HCT116 (cell line): ENCODE data around the gene SRGAP3. TPM values are rescaled to one million over a fixed set of nuclear protein-coding genes. Genes with fewer than 3 reads are reported as not detected.

Source experiments
- ATAC-seq: fragments of 200-7000 bp; cut with Tn5 transposase; 2 replicates; pipeline ENCODE4 v1.9.1; 2020; ENCODE audit warnings: mild to moderate bottlenecking, moderate library complexity
- BruUV-seq: library from RNA; stranded (reverse); fragments of 400-500 nt; replicated peaks from 2 replicates; lab custom pipeline; 2021; lab: Mats Ljungman, UMichigan
- CTCF ChIA-PET: fragments of 300-600 bp; sonication (Branson Sonifier 250); formaldehyde crosslinking; loops from one replicate; lab custom pipeline; 2021; ENCODE audit warnings: antibody characterized with exemption; lab: Charles Lee
- POLR2A ChIA-PET: fragments of 300-600, 350-600 bp; sonication (Branson Sonifier 250); formaldehyde crosslinking; loops from one replicate; lab custom pipeline; 2021; ENCODE audit warnings: antibody characterized with exemption; lab: Charles Lee
- RAD21 ChIA-PET, 2 experiments: fragments of 300-600 bp; sonication (Branson Sonifier 250); formaldehyde crosslinking; loops; one replicate each; lab custom pipeline; 2023; ENCODE audit warnings: low total read pairs in 2 of 2; ENCODE audit not compliant: uncharacterized antibody in 2 of 2, unreplicated experiment in 2 of 2, low non-redundant PET in 1 of 2; lab: Charles Lee
- DNase-seq: peaks from one replicate; pipeline ENCODE4 v3.0.0-alpha.2; 2010; ENCODE audit warnings: low read depth, low spot score
- H2AFZ ChIP-seq: fragments of 200-600 bp; shearing (Covaris generic), sonication (generic); 2 replicates; pipeline ENCODE4 v1.6.1; 2017; ENCODE audit warnings: low read depth, mixed run types, mixed read lengths, antibody characterized with exemption, low read length; ENCODE audit not compliant: poor library complexity, severe bottlenecking
- H3K27ac ChIP-seq: 2 replicates; pipeline ENCODE4 v1.5.1; 2012; ENCODE audit warnings: low read depth, low read length
- H3K27me3 ChIP-seq: fragments of 200-600 bp; sonication (generic); 2 replicates; pipeline ENCODE4 v1.6.1; 2016; ENCODE audit warnings: mixed run types, low read length, mixed read lengths; ENCODE audit not compliant: insufficient read depth
- H3K36me3 ChIP-seq, 2 experiments: fragments of 200-500 bp in 1 of 2; fragments of 200-600 bp in 1 of 2; sonication (Bioruptor generic) in 1 of 2; sonication (generic) in 1 of 2; 2 replicates each; pipeline versions ENCODE4 v1.5.1 to v1.6.1; 2014 to 2016; ENCODE audit warnings: low read length in 2 of 2, inconsistent platforms in 1 of 2, mixed read lengths in 1 of 2, mixed run types in 1 of 2; ENCODE audit not compliant: insufficient read depth in 2 of 2, control insufficient read depth in 1 of 2
- H3K4me1 ChIP-seq, 2 experiments: fragments of 200-600 bp in 1 of 2; sonication (generic) in 1 of 2; 2 replicates each; pipeline versions ENCODE4 v1.5.1 to v1.6.1; 2012 to 2017; ENCODE audit warnings: low read length in 2 of 2, inconsistent platforms in 1 of 2, mild to moderate bottlenecking in 1 of 2, mixed read lengths in 1 of 2, mixed run types in 1 of 2, moderate library complexity in 1 of 2; ENCODE audit not compliant: insufficient read depth in 2 of 2, control insufficient read depth in 1 of 2
- H3K4me2 ChIP-seq: fragments of 200-600 bp; sonication (generic); 2 replicates; pipeline ENCODE4 v1.6.1; 2017; ENCODE audit warnings: mixed run types, low read length, mixed read lengths
- H3K4me3 ChIP-seq, 2 experiments: fragments of 200-600 bp in 1 of 2; sonication (generic) in 1 of 2; replicated peaks in 1 of 2; 2 replicates each; pipeline ENCODE4 v1.5.1; 2011 to 2016; ENCODE audit warnings: low read length in 2 of 2, control low read depth in 1 of 2, low read depth in 1 of 2, mild to moderate bottlenecking in 1 of 2, mixed read lengths in 1 of 2, mixed run types in 1 of 2
- H3K79me2 ChIP-seq: fragments of 200-600 bp; sonication (generic); 2 replicates; pipeline ENCODE4 v1.6.1; 2017; ENCODE audit warnings: mild to moderate bottlenecking, mixed run types, low read length, moderate library complexity, mixed read lengths; ENCODE audit not compliant: insufficient read depth
- H3K9ac ChIP-seq: fragments of 200-600 bp; sonication (generic); 2 replicates; pipeline ENCODE4 v1.6.1; 2016; ENCODE audit warnings: low read length, mixed read lengths
- H3K9me2 ChIP-seq: fragments of 200-600 bp; sonication (generic), shearing (Covaris generic); 2 replicates; pipeline ENCODE4 v1.6.1; 2017; ENCODE audit warnings: mixed run types, mild to moderate bottlenecking, moderate library complexity; ENCODE audit not compliant: insufficient read depth
- H3K9me3 ChIP-seq, 2 experiments: fragments of 200-500 bp in 1 of 2; fragments of 200-600 bp in 1 of 2; sonication (Bioruptor generic) in 1 of 2; sonication (generic) in 1 of 2; 2 replicates each; pipeline ENCODE4 v1.6.1; 2014 to 2017; ENCODE audit warnings: low read length in 2 of 2, mixed read lengths in 2 of 2, inconsistent platforms in 1 of 2, low read depth in 1 of 2, mild to moderate bottlenecking in 1 of 2, mixed run types in 1 of 2, moderate library complexity in 1 of 2; ENCODE audit not compliant: control insufficient read depth in 1 of 2, insufficient read depth in 1 of 2
- H4K20me1 ChIP-seq: fragments of 200-600 bp; sonication (generic), shearing (Covaris generic); 2 replicates; pipeline ENCODE4 v1.6.1; 2017; ENCODE audit warnings: mixed run types, mild to moderate bottlenecking, moderate library complexity; ENCODE audit not compliant: insufficient read depth
- CBX3 ChIP-seq: IDR thresholded peaks from 2 replicates; pipeline ENCODE4 v1.6.1; 2012; ENCODE audit warnings: low read depth
- EZH2 ChIP-seq: fragments of 200-600 bp; sonication (generic); IDR thresholded peaks from 2 replicates; pipeline ENCODE4 v1.6.1; 2017; ENCODE audit warnings: antibody characterized with exemption, mixed run types
- SIN3A ChIP-seq: IDR thresholded peaks from 2 replicates; pipeline ENCODE4 v1.6.1; 2012; ENCODE audit warnings: low read depth
- intact Hi-C: fragments of 100-400 bp; cut with micrococcal nuclease; formaldehyde crosslinking; loops from 2 replicates; pipeline ENCODE4 v1.10.0; 2022
- total RNA-seq: library from RNA; stranded (reverse); gene quantifications from one replicate; pipeline ENCODE4 v1.2.1, GENCODE V29; 2021; ENCODE audit not compliant: unreplicated experiment
- TF ChIP-seq, protein P1 (sequence below): IDR thresholded peaks from 2 replicates; pipeline ENCODE4 v1.6.1; 2012
- TF ChIP-seq, protein P2 (sequence below): IDR thresholded peaks from 2 replicates; pipeline ENCODE4 v1.6.1; 2011; ENCODE audit warnings: mild to moderate bottlenecking, low read length, moderate library complexity; ENCODE audit not compliant: insufficient replicate concordance; ENCODE audit errors: extremely low read depth
- TF ChIP-seq, protein P3 (sequence below): IDR thresholded peaks from 2 replicates; pipeline ENCODE4 v1.6.1; 2012; ENCODE audit warnings: low read depth

The SRGAP3 gene
- total RNA-seq, 1 experiment from 2014 or later, result 8.3 TPM

DNA sequence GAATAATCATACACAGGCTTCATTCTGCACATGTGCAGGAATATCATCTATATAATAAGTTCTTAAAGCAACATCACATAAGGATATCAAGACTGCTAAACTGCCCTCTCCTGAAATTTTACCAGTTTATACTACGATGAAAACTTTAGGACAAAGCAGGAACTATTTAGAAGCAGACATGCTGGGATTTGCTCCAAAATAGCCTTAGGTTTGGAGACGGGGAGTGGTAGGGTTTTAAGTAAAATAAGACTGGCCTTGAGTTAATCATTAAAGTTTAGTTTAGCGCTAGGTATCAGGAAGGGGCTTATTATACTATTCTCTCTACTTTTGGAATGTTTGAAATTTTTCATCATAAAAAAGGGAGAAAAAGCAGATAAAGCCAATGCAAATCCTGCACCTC, 115.8 kb downstream of the SRGAP3 start:
- Histone ChIP-seq H3K27ac (no peak overlapping the region), H3K27me3 (no peaks in the 10 kb centered on the region), H3K4me1 (no peaks in the 10 kb centered on the region), H3K36me3 (no peaks in the 10 kb centered on the region), H4K20me1 (no peaks in the 10 kb centered on the region), H2AFZ (no peak overlapping the region), H3K9ac (no peak overlapping the region), H3K4me3 (no peak overlapping the region), H3K9me3 (no peaks in the 10 kb centered on the region), H3K79me2 (no peaks in the 10 kb centered on the region), H3K4me2 (no peak overlapping the region), H3K9me2 (no peaks in the 10 kb centered on the region)
- ATAC-seq (no peak), DNase-seq (no peak)
- ChIA-PET POLR2A (no interaction called here), CTCF (no interaction called here), RAD21 (no interaction called here)
- intact Hi-C loops, result no loop called here
- no TSS peak for BruUV-seq
- no peak for TF ChIP-seq CBX3
- no peak for TF ChIP-seq EZH2
- no peak for TF ChIP-seq SIN3A
- TF ChIP-seq, protein P1, sequence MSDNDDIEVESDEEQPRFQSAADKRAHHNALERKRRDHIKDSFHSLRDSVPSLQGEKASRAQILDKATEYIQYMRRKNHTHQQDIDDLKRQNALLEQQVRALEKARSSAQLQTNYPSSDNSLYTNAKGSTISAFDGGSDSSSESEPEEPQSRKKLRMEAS, result no peak
- TF ChIP-seq, protein P2, sequence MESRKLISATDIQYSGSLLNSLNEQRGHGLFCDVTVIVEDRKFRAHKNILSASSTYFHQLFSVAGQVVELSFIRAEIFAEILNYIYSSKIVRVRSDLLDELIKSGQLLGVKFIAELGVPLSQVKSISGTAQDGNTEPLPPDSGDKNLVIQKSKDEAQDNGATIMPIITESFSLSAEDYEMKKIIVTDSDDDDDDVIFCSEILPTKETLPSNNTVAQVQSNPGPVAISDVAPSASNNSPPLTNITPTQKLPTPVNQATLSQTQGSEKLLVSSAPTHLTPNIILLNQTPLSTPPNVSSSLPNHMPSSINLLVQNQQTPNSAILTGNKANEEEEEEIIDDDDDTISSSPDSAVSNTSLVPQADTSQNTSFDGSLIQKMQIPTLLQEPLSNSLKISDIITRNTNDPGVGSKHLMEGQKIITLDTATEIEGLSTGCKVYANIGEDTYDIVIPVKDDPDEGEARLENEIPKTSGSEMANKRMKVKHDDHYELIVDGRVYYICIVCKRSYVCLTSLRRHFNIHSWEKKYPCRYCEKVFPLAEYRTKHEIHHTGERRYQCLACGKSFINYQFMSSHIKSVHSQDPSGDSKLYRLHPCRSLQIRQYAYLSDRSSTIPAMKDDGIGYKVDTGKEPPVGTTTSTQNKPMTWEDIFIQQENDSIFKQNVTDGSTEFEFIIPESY, result no peak
- TF ChIP-seq, protein P3, sequence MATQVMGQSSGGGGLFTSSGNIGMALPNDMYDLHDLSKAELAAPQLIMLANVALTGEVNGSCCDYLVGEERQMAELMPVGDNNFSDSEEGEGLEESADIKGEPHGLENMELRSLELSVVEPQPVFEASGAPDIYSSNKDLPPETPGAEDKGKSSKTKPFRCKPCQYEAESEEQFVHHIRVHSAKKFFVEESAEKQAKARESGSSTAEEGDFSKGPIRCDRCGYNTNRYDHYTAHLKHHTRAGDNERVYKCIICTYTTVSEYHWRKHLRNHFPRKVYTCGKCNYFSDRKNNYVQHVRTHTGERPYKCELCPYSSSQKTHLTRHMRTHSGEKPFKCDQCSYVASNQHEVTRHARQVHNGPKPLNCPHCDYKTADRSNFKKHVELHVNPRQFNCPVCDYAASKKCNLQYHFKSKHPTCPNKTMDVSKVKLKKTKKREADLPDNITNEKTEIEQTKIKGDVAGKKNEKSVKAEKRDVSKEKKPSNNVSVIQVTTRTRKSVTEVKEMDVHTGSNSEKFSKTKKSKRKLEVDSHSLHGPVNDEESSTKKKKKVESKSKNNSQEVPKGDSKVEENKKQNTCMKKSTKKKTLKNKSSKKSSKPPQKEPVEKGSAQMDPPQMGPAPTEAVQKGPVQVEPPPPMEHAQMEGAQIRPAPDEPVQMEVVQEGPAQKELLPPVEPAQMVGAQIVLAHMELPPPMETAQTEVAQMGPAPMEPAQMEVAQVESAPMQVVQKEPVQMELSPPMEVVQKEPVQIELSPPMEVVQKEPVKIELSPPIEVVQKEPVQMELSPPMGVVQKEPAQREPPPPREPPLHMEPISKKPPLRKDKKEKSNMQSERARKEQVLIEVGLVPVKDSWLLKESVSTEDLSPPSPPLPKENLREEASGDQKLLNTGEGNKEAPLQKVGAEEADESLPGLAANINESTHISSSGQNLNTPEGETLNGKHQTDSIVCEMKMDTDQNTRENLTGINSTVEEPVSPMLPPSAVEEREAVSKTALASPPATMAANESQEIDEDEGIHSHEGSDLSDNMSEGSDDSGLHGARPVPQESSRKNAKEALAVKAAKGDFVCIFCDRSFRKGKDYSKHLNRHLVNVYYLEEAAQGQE, result no peak
